Measurements from ENCODE around the gene STK24.

DNA sequence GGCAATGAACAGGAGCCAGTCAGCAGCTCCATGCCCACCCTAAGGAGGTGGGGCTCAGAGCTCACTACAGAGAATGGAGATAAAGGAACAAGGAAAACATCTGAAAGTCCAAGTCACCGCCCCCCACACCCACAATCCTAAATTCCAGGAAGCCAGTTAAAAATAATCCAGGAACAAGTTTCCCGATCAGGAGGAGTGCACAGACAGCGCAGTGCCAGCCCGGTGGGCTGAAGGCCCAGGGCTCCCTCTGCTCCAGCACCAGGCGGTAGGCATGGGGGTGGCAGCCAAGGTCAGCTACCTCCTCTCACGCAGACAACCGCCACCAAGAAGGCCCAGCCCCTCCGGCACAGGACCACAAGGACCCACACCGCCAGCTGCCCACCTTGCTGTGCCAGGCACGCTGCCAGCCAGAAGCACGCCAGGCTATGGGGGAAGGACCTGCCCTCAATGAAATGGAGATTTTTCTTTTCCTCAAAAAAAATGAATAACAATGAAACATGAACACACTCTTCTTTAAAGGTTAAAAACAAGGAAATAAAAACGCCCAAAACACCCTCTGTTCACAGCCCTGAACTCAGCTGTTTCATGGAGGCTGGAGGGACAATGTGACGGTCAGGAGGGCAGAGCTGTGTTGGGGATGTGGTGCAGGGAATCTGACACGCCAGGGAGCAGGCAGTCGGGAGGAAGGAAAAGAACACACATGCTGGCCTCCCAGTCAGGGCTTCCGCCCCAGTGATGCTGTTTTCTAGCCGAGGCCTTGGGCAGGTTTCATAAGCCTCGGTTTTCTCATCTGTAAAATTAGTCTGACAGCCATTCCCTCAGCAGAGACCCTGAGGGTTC is 11.0 kb downstream of the STK24 start:
- no peak for TF ChIP-seq POLR2A (IDR thresholded peaks at IDR 0.05)
- TF ChIP-seq, protein P1, sequence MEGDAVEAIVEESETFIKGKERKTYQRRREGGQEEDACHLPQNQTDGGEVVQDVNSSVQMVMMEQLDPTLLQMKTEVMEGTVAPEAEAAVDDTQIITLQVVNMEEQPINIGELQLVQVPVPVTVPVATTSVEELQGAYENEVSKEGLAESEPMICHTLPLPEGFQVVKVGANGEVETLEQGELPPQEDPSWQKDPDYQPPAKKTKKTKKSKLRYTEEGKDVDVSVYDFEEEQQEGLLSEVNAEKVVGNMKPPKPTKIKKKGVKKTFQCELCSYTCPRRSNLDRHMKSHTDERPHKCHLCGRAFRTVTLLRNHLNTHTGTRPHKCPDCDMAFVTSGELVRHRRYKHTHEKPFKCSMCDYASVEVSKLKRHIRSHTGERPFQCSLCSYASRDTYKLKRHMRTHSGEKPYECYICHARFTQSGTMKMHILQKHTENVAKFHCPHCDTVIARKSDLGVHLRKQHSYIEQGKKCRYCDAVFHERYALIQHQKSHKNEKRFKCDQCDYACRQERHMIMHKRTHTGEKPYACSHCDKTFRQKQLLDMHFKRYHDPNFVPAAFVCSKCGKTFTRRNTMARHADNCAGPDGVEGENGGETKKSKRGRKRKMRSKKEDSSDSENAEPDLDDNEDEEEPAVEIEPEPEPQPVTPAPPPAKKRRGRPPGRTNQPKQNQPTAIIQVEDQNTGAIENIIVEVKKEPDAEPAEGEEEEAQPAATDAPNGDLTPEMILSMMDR (IDR thresholded peaks at IDR 0.05 in 4 of 5, conservative IDR thresholded peaks at IDR 0.05 in 1 of 5): no peak

Data from gastrocnemius medialis (tissue), 4 donors.